Measurements from ENCODE around the gene ZFAND3.

DNA sequence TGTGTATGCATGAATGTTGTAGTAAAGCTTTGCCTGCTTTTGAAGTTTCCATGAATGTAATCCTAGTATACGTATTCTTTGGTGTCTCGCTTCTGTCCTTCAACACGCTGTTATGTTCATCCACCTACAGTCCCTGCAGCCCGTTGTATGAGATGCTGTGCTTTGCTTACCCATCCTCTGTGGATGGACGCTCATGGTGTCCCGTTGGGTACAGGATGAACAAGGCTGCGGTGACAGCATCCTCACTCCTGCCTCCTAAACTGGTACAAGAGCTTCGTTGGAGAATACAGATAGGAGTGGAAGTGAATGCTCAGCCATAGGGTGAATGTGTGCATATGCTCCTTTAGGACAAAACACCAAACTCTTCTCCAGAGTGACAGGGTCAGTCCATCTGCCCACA, 366.2 kb downstream of the ZFAND3 start:
- TF ChIP-seq POLR2A (IDR thresholded peaks at IDR 0.05) (no peak), POLR2AphosphoS5 (IDR thresholded peaks at IDR 0.05) (no peak)
- TF ChIP-seq, protein P1, sequence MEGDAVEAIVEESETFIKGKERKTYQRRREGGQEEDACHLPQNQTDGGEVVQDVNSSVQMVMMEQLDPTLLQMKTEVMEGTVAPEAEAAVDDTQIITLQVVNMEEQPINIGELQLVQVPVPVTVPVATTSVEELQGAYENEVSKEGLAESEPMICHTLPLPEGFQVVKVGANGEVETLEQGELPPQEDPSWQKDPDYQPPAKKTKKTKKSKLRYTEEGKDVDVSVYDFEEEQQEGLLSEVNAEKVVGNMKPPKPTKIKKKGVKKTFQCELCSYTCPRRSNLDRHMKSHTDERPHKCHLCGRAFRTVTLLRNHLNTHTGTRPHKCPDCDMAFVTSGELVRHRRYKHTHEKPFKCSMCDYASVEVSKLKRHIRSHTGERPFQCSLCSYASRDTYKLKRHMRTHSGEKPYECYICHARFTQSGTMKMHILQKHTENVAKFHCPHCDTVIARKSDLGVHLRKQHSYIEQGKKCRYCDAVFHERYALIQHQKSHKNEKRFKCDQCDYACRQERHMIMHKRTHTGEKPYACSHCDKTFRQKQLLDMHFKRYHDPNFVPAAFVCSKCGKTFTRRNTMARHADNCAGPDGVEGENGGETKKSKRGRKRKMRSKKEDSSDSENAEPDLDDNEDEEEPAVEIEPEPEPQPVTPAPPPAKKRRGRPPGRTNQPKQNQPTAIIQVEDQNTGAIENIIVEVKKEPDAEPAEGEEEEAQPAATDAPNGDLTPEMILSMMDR (IDR thresholded peaks at IDR 0.05 in 8 of 11, conservative IDR thresholded peaks at IDR 0.05 in 3 of 11), result no peak

Data from spleen (tissue), 7 donors.